ENCODE measurements around the gene TSN. TPM values are rescaled to one million over a fixed set of nuclear protein-coding genes. Genes with fewer than 3 reads are reported as not detected.

The TSN gene
- total RNA-seq, 1 experiment from 2014 or later = 102 TPM

- Histone ChIP-seq H2BK5ac (ENCODE audit: insufficient read length, low read length) (no peak overlapping the region), H2AFZ (ENCODE audit: low read length) (no peak overlapping the region), H3K79me1 (ENCODE audit: insufficient read depth, low read depth, low read length, poor library complexity, severe bottlenecking) (no peaks in the 10 kb centered on the region), H3K27me3 (ENCODE audit: insufficient read depth, low read length) (no peaks in the 10 kb centered on the region), H3K4me2 (ENCODE audit: insufficient read depth, insufficient read length, low read length) (no peak overlapping the region), H3K27ac (ENCODE audit: insufficient read length, low read depth, low read length) (no peak overlapping the region), H3K14ac (ENCODE audit: insufficient read depth, low read length) (no peak overlapping the region), H3T11ph (ENCODE audit: low read length) (no peak overlapping the region), H2BK12ac (ENCODE audit: insufficient read length, low read depth, low read length) (no peak overlapping the region), H3K23ac (ENCODE audit: insufficient read length, low read depth, low read length) (no peak overlapping the region), H2BK15ac (ENCODE audit: low read depth, low read length) (no peak overlapping the region), H3K56ac (ENCODE audit: insufficient read length, low read depth, low read length) (no peak overlapping the region), H3K9me3 (ENCODE audit: control insufficient read depth, low read depth, low read length) (no peaks in the 10 kb centered on the region), H3K4ac (ENCODE audit: low read depth, low read length) (no peak overlapping the region), H2AK5ac (ENCODE audit: insufficient read length, low read length) (no peak overlapping the region), H4K8ac (replicated peaks; ENCODE audit: insufficient read length, low read depth, low read length) (no peak overlapping the region), H3K18ac (ENCODE audit: insufficient read length, low read depth, low read length) (no peak overlapping the region), H3K9ac (ENCODE audit: extremely low read depth, insufficient read length, low read length) (no peak overlapping the region), H4K5ac (ENCODE audit: insufficient read length, low read depth, low read length) (no peak overlapping the region), H4K91ac (ENCODE audit: insufficient read length, low read depth, low read length) (no peak overlapping the region), H2BK120ac (ENCODE audit: low read depth, low read length, poor library complexity, severe bottlenecking) (no peak overlapping the region), H2BK20ac (ENCODE audit: low read depth, low read length, poor library complexity, severe bottlenecking) (no peak overlapping the region), H4K20me1 (ENCODE audit: control insufficient read depth, insufficient read depth, insufficient read length) (no peaks in the 10 kb centered on the region), H3K23me2 (ENCODE audit: insufficient read length, low read depth, low read length, poor library complexity, severe bottlenecking) (peaks cover 1% of the 10 kb centered on the region), H3K79me2 (ENCODE audit: insufficient read depth, low read length) (no peaks in the 10 kb centered on the region), H3K4me1 (ENCODE audit: insufficient read depth, low read length) (peaks cover 7% of the 10 kb centered on the region)
- H3K27ac Mint-ChIP-seq = no peak overlapping the region
- WGBS (ENCODE audit: extremely low coverage, insufficient read length, low lambda C conversion rate) = no CpG with 5 or more reads among the region's 4 CpGs
- no peak for DNase-seq
- TF ChIP-seq, protein P1, sequence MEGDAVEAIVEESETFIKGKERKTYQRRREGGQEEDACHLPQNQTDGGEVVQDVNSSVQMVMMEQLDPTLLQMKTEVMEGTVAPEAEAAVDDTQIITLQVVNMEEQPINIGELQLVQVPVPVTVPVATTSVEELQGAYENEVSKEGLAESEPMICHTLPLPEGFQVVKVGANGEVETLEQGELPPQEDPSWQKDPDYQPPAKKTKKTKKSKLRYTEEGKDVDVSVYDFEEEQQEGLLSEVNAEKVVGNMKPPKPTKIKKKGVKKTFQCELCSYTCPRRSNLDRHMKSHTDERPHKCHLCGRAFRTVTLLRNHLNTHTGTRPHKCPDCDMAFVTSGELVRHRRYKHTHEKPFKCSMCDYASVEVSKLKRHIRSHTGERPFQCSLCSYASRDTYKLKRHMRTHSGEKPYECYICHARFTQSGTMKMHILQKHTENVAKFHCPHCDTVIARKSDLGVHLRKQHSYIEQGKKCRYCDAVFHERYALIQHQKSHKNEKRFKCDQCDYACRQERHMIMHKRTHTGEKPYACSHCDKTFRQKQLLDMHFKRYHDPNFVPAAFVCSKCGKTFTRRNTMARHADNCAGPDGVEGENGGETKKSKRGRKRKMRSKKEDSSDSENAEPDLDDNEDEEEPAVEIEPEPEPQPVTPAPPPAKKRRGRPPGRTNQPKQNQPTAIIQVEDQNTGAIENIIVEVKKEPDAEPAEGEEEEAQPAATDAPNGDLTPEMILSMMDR (conservative IDR thresholded peaks at IDR 0.05) = no peak
- H3K4me1 Mint-ChIP-seq = peaks cover 19 to 32% of the 10 kb centered on the region in 2 experiments
- H3K27me3 Mint-ChIP-seq (ENCODE audit: low read depth) = no peaks in the 10 kb centered on the region; the same call in 1 of the 2 replicates
- H3K4me3 Mint-ChIP-seq = no peak overlapping the region; a peak in 1 of 5 replicates
- H3K9me3 Mint-ChIP-seq = no peaks in the 10 kb centered on the region
- no peaks in the 10 kb centered on the region for H3K36me3 Mint-ChIP-seq (ENCODE audit: insufficient read depth in 1 of 3, low read depth in 3 of 3)
These were observed 40.8 kb downstream of the TSN start for GRCh38 chr2:121796239-121796638.
